Measurements from ENCODE around the gene C15orf61. TPM values are rescaled to one million over a fixed set of nuclear protein-coding genes. Genes with fewer than 3 reads are reported as not detected.

The C15orf61 gene
- 2.6 and 3.6 TPM in 2 replicates for total RNA-seq

DNA sequence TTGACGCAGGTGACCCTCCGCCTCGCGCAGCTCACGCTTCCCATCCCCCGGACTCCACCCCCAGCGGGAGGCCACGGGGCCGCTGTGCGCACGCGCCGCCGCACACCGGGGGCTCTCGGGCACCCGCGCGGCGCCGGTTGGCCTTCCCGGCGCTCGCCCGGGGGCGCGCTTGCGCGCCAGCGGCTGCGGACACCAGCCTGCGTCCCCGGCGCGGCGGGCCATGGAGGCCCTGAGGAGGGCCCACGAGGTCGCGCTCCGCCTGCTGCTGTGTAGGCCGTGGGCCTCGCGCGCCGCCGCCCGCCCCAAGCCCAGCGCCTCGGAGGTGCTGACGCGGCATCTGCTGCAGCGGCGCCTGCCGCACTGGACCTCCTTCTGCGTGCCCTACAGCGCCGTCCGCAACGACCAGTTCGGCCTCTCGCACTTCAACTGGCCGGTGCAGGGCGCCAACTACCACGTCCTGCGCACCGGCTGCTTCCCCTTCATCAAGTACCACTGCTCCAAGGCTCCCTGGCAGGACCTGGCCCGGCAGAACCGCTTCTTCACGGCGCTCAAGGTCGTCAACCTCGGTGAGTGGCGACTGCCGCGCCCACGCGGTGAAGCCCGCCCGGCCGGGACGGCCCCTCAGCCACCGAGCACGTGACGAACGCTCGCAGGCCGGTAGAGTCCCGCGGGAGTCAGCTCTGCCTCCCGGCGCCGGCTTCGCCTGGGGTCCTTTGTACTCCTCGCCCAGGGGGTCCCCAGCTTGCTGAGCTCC lies at the start of gene C15orf61:
C15orf61 (plus strand) TSS at position 103 of the 754 bp plus-strand sequence; CDS start at position 221, 118 bp downstream.

DNA sequence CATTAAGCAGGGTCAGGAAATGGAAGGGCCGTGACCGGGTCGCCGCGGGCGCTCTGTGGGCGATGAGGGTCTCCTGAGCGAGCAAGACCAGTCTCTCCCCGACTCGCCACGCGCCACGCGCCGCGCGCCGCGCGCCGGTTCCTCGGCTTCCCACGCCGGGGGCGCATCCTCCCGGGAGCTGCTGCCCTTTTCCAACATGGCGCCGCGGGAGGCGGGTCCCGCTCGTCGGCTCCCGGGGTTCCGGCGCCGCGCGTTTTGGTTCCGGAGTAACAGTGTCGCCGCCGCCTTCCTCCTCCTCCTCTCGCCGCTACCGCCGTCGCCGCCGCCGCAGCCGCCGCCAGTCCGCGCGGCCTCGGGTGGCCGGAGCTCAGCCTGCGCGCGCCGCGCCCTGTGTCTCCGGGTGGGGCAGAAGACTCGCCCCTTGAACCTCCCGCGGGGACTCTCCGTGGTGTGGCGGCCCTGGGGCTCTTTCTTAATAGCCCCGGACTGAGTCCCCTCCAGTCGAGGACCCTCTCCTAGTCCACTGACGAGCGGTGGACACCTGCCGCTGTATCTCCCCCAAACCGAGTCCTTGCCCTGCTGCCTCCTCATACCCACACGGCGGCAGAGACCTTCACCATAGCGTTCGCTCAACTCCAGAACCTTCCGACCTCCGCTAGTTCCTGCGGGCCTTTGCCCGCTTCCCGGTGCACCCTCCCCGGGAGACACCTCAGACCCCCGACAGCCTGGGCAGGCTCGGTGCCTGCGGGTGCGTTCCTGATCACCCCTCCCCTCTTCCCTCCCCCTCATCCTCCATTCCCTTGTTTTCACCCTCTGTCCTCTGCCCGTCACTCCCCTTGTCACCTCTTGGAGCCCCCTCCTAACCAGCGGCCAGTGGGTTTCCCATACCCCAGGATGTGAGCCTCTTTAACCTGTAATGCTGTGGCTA lies 21.8 kb downstream of the C15orf61 start, which contains the start of gene MAP2K5:
MAP2K5 (plus strand) TSS at position 284 of the 928 bp plus-strand sequence; CDS start at position 917, 633 bp downstream.

Other genes starting within 250 kb of the C15orf61 start
- 4.4 and 5.3 TPM in 2 replicates for gene MAP2K5, start 21.6 kb downstream of the C15orf61 start, total RNA-seq

Data from smooth muscle cell of bladder (primary cell).